CD1c-positive myeloid dendritic cell (primary cell): ENCODE measurements around the gene ACSL3.
"Not testable (repeated sequence)": the region's sequence is repeated elsewhere in the genome, so short reads cannot be mapped to it uniquely, and the experiment has no call there.

Experiments
- DNase-seq: peaks from one replicate; pipeline ENCODE4 v3.0.0-alpha.2; 2016; ENCODE audit errors: extremely low spot score

Gene ACSL3

GRCh38 chr2:222860740-222861410 is at the start of gene ACSL3:
TSS of gene ACSL3 (plus strand) at chr2:222861036. CDS start at chr2:222908773, 47,737 bp downstream.
- DNase-seq: peak; percentile 98

- no peak for DNase-seq
These were observed 49.0 kb upstream of the ACSL3 start for GRCh38 chr2:222811828-222812227.

- peak; percentile 30 for DNase-seq
These were observed 47.5 kb upstream of the ACSL3 start for GRCh38 chr2:222813177-222813843.

GRCh38 chr2:222819722-222820333 is 41.0 kb upstream of the ACSL3 start:
- DNase-seq: no peak

GRCh38 chr2:222823183-222823930 is 37.5 kb upstream of the ACSL3 start:
- DNase-seq: no peak

- no peak for DNase-seq
These were observed 35.8 kb upstream of the ACSL3 start for GRCh38 chr2:222825031-222825430.

GRCh38 chr2:222827417-222827816 is 33.4 kb upstream of the ACSL3 start:
- no peak for DNase-seq

- DNase-seq: no peak
These were observed 32.3 kb upstream of the ACSL3 start for GRCh38 chr2:222828572-222828971.

- no peak for DNase-seq
These were observed 30.7 kb upstream of the ACSL3 start for GRCh38 chr2:222830164-222830563.

- DNase-seq: no peak
These were observed 27.4 kb upstream of the ACSL3 start for GRCh38 chr2:222833410-222833809.

GRCh38 chr2:222835143-222835822 is 25.6 kb upstream of the ACSL3 start:
- DNase-seq: no peak

- DNase-seq: no peak
These were observed 25.0 kb upstream of the ACSL3 start for GRCh38 chr2:222835823-222836151.

GRCh38 chr2:222837643-222838056 is 23.2 kb upstream of the ACSL3 start:
- DNase-seq: no peak

GRCh38 chr2:222840060-222840802 is 20.6 kb upstream of the ACSL3 start:
- DNase-seq: no peak

GRCh38 chr2:222842491-222843174 is 18.2 kb upstream of the ACSL3 start:
- peak; percentile 50 for DNase-seq

- peak; percentile 90 for DNase-seq
These were observed 16.5 kb upstream of the ACSL3 start for GRCh38 chr2:222844323-222844722.

- not testable (repeated sequence) for DNase-seq
These were observed 15.5 kb upstream of the ACSL3 start for GRCh38 chr2:222845314-222845713.

GRCh38 chr2:222846003-222846402 is 14.8 kb upstream of the ACSL3 start:
- no peak for DNase-seq

- not testable (repeated sequence) for DNase-seq
These were observed 12.8 kb upstream of the ACSL3 start for GRCh38 chr2:222848031-222848430.

- no peak for DNase-seq
These were observed 12.0 kb upstream of the ACSL3 start for GRCh38 chr2:222848862-222849261.
